WERI-Rb-1 (cell line): Measurements from ENCODE around the gene MYO1A.

Source experiments
- DNase-seq: peaks from one replicate; pipeline ENCODE4 v3.0.0-alpha.2; 2020
- H3K27ac ChIP-seq: fragments of 250-450 bp; sonication (Bioruptor Pico); 2 replicates; pipeline ENCODE4 v1.5.1; 2020; ENCODE audit warnings: mild to moderate bottlenecking, moderate library complexity
- H3K27me3 ChIP-seq: fragments of 250-450 bp; sonication (Bioruptor Pico); 2 replicates; pipeline ENCODE4 v1.5.1; 2021; ENCODE audit warnings: mild to moderate bottlenecking, low read depth, moderate library complexity; ENCODE audit not compliant: insufficient read depth, severe bottlenecking
- H3K36me3 ChIP-seq: fragments of 250-450 bp; sonication (Bioruptor Pico); 2 replicates; pipeline ENCODE4 v1.5.1; 2020; ENCODE audit warnings: mild to moderate bottlenecking, moderate library complexity
- H3K4me3 ChIP-seq: 2 replicates; pipeline ENCODE4 v1.5.1; 2011; ENCODE audit warnings: low read depth, mild to moderate bottlenecking, control low read depth, low read length
- H3K9me3 ChIP-seq: fragments of 250-450 bp; sonication (Bioruptor Pico); 2 replicates; pipeline ENCODE4 v1.5.1; 2021; ENCODE audit warnings: mild to moderate bottlenecking, moderate library complexity; ENCODE audit not compliant: severe bottlenecking
- CTCF ChIP-seq: IDR thresholded peaks from 2 replicates; pipeline ENCODE4 v1.5.1; 2011; ENCODE audit warnings: low read depth, mild to moderate bottlenecking, control low read depth, inconsistent platforms, low read length

The MYO1A gene

GRCh38 chr12:56998316-56998715 is 51.6 kb downstream of the MYO1A start:
- TF ChIP-seq CTCF, result no peak
- Histone ChIP-seq H3K27ac (no peak overlapping the region), H3K27me3 (no peaks in the 10 kb centered on the region), H3K4me3 (no peak overlapping the region), H3K9me3 (no peaks in the 10 kb centered on the region), H3K36me3 (peaks cover 42% of the 10 kb centered on the region)
- no peak for DNase-seq

GRCh38 chr12:56996793-56997545 is 53.0 kb downstream of the MYO1A start:
- H3K27ac ChIP-seq, result no peak overlapping the region
- no peak for DNase-seq
- H3K9me3 ChIP-seq, result no peaks in the 10 kb centered on the region
- peaks cover 29% of the 10 kb centered on the region for H3K36me3 ChIP-seq
- no peak for TF ChIP-seq CTCF
- no peaks in the 10 kb centered on the region for H3K27me3 ChIP-seq
- no peak overlapping the region for H3K4me3 ChIP-seq

DNA sequence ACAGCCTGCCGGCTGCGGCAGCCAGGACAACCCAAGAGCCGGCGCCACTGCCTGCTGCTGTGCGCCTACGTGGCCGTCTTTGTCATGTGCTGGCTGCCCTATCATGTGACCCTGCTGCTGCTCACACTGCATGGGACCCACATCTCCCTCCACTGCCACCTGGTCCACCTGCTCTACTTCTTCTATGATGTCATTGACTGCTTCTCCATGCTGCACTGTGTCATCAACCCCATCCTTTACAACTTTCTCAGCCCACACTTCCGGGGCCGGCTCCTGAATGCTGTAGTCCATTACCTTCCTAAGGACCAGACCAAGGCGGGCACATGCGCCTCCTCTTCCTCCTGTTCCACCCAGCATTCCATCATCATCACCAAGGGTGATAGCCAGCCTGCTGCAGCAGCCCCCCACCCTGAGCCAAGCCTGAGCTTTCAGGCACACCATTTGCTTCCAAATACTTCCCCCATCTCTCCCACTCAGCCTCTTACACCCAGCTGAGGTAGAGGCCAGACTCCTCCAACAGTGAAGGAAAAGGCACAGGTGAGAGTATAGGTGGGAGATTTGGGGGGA is 53.9 kb downstream of the MYO1A start:
- H3K9me3 ChIP-seq, result no peaks in the 10 kb centered on the region
- peaks cover 19% of the 10 kb centered on the region for H3K36me3 ChIP-seq
- no peak for DNase-seq
- no peak for TF ChIP-seq CTCF
- no peak overlapping the region for H3K27ac ChIP-seq
- H3K27me3 ChIP-seq, result no peaks in the 10 kb centered on the region
- no peak overlapping the region for H3K4me3 ChIP-seq

DNA sequence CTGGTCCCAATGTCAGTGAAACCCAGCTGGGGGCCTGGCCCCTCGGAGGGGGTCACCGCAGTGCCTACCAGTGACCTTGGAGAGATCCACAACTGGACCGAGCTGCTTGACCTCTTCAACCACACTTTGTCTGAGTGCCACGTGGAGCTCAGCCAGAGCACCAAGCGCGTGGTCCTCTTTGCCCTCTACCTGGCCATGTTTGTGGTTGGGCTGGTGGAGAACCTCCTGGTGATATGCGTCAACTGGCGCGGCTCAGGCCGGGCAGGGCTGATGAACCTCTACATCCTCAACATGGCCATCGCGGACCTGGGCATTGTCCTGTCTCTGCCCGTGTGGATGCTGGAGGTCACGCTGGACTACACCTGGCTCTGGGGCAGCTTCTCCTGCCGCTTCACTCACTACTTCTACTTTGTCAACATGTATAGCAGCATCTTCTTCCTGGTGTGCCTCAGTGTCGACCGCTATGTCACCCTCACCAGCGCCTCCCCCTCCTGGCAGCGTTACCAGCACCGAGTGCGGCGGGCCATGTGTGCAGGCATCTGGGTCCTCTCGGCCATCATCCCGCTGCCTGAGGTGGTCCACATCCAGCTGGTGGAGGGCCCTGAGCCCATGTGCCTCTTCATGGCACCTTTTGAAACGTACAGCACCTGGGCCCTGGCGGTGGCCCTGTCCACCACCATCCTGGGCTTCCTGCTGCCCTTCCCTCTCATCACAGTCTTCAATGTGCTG is 54.6 kb downstream of the MYO1A start:
- no peak for DNase-seq
- Histone ChIP-seq H3K36me3 (peaks cover 12% of the 10 kb centered on the region), H3K9me3 (no peaks in the 10 kb centered on the region), H3K4me3 (no peak overlapping the region), H3K27ac (no peak overlapping the region), H3K27me3 (no peaks in the 10 kb centered on the region)
- TF ChIP-seq CTCF, result no peak

- Histone ChIP-seq H3K27me3 (no peaks in the 10 kb centered on the region), H3K27ac (no peak overlapping the region), H3K4me3 (no peak overlapping the region), H3K9me3 (no peaks in the 10 kb centered on the region), H3K36me3 (peaks cover 4% of the 10 kb centered on the region; the same call in 1 of the 2 replicates)
- no peak for DNase-seq
- no peak for TF ChIP-seq CTCF
Measured at GRCh38 chr12:56994231-56994746, 55.6 kb downstream of the MYO1A start.
